HG03354 (cell line): ENCODE measurements around the gene GRB10.
"Not testable (repeated sequence)": the region's sequence is repeated elsewhere in the genome, so short reads cannot be mapped to it uniquely, and the experiment has no call there.

ENCODE experiments used
- ATAC-seq: cut with Tn5 transposase; IDR thresholded peaks from one replicate; pipeline ENCODE4 v1.9.1; 2021; ENCODE audit warnings: mild to moderate bottlenecking; ENCODE audit not compliant: unreplicated experiment, poor library complexity, severe bottlenecking

The GRB10 gene

GRCh38 chr7:50552921-50553320 lies 229.8 kb downstream of the GRB10 start:
- ATAC-seq = no peak

- ATAC-seq = no peak
These were observed 230.6 kb downstream of the GRB10 start for GRCh38 chr7:50552139-50552538.

DNA sequence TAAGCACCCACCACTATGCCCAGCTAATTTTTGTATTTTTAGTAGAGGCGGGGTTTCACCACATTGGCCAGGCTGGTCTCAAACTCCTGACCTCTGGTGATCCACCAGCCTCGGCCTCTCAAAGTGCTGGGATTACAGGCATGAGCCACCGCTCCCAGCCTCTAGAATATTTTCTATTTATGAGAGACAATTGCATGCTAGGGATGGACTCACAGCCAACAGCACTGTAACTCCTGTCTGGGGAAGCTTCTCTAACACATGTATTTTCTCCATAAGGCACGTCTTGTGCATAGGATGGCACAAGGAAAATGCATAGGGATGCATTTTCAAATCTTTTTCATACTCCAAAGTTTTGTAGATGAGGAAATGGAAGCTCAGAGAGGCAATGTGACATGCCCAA lies 237.1 kb downstream of the GRB10 start:
- not testable (repeated sequence) for ATAC-seq

DNA sequence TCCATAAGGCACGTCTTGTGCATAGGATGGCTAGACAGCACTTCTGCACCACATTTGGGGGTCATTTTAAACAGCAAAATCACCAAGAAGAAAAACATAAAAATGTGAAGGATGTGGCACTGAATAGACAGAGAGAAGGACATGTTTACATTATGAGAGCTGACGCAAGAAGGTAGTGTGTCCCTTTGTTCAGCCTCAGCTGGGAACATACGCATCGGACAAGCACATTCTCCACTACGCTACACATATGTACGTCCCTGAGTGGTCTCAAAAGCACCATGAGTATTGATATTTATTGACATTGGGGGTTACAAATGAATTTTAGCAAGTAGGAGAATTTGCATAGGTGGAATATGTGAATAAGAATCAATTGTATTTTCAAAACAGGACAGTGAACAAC lies 237.7 kb downstream of the GRB10 start:
- ATAC-seq = no peak

DNA sequence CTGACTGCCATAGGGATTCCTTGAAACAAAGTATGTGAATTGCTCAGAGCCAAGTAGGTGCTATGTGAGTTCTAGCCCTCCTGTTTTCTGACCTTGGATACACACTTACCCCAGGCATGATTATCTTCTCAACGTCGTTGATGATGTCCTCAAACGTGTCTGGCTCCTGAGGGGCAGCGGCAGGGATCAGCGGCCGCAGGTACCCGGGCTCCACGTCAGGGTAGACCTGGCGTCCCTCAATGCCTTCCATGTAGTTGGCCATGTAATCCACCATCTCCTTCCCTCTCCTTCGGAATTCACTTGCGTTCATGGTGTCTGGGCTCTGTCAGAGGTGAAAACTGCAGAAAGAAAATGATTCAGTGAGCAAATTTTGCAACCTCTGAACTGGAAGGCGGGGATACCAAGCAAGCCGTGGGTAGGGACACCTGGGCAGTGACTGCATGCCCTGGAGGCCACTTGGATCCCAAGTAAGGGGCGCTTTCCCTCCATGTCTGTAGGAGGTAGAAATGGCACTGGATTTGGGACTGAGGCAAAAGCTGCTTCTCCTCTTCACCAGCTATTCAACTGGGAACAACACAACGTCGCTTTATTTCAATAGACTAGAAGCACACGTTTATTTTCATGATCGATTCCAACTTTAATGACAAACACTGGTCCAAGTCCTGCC lies 238.8 kb downstream of the GRB10 start:
- ATAC-seq = no peak

DNA sequence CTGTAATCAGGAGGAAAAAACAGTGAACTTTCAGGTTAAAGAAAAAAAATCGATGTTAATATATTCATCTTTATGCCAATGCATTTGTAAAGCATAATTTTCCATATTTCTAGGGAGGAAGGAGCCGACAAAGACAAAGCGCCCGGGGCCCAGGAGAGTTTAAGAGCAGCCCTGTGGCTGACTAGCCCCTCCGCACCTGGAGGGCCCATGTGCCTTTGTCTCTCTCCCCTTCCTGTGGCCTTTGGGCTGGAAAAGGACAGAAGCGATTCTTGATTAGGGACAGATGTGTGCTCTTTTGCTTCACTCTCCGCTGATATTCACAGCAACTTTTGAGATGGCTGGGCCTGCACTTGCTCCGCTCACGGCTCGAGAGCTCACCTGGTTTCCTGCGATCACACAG lies 240.6 kb downstream of the GRB10 start:
- ATAC-seq = no peak

DNA sequence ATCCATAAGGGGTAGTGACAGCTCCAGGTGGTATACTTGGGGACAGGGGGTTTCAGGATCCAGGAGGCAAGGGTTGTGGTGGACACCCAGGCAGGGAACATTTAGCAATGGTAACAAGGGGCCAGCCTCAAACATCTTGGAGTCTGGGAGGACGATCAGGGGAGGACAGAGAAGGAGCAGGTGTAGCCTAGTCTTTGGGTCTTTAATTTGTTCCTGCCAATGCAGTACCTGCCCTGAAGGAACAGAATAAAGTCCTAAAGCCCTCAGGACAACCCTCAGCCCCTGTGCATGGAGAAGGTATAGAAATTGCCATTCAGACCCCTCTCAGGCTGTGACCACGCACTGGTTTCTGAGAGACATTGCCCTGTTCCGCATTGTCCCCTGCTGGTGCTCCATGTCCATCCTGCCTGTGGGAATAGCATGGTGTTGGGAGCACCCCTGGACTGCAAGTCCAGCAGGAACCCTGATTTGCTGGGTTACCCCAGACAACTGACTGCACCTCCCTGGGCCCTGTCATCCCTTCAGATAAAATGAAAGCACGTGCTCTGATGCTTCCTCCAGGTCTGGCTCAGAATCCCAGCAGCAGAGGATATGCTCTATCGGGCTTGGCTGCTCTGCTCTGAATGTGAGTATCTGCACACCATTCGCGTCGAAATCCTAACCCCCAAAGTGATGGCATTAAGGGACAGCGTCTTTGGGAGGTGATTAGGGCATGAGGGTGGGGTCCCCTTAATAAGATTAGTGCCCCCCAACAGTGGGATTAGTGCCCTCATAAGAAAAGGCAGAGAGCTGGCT lies 241.7 kb downstream of the GRB10 start:
- no peak for ATAC-seq
